ENCODE data around the gene MAD1L1.

DNA sequence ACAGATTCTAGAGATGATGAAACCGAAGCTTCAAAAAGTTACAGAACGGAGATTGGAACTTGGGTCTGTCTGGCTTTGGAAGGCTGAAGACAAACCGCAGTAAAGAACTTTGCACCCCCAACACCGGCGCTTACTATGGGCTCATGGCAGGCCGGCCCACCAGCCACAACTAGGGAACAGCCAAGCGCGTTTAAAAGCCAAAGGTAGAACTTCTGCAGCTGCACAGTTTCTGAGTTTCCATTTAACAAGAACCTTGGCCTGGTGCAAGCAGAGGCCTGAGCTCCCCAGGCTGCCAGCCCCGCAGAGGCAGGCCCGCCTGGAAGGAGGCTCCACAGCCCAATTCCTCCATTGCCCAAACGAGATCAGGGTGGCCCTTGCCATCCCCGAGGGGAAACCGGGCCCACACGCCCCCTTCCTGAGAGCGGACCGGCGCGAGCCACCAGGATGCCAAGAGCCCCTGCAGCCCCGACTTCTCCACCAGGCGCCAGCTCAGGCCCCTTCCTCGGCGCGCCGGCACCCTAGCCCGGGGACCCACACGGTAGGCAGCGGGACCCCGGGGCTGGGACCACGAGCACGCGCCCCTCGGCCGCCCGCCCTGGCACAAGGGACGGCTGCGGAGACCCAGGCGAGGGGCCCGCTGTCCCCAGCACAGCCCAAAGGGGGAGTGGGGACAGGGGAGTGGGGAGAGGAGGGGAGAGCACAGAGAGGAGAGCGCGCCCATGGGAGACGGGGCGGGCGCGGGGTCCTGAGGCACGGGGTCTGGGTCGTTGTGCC lies 566 bp downstream of the MAD1L1 start:
- TF ChIP-seq, protein P1, sequence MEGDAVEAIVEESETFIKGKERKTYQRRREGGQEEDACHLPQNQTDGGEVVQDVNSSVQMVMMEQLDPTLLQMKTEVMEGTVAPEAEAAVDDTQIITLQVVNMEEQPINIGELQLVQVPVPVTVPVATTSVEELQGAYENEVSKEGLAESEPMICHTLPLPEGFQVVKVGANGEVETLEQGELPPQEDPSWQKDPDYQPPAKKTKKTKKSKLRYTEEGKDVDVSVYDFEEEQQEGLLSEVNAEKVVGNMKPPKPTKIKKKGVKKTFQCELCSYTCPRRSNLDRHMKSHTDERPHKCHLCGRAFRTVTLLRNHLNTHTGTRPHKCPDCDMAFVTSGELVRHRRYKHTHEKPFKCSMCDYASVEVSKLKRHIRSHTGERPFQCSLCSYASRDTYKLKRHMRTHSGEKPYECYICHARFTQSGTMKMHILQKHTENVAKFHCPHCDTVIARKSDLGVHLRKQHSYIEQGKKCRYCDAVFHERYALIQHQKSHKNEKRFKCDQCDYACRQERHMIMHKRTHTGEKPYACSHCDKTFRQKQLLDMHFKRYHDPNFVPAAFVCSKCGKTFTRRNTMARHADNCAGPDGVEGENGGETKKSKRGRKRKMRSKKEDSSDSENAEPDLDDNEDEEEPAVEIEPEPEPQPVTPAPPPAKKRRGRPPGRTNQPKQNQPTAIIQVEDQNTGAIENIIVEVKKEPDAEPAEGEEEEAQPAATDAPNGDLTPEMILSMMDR (IDR thresholded peaks at IDR 0.05; ENCODE audit: borderline replicate concordance, extremely low read depth, low read length, poor library complexity, severe bottlenecking): peak; percentile 10
- TF ChIP-seq EZH2 (IDR thresholded peaks at IDR 0.05; ENCODE audit: borderline replicate concordance, low read depth, low read length, severe bottlenecking): no peak

Data from DND-41 (cell line).